Activated CD4-positive, alpha-beta T cell treated with anti-CD3 and anti-CD28 coated beads, Interleukin-2, amount 10 ng/mL, durations not matched to agents 7 days and 5 days (primary cell): ENCODE data around the gene TSACC. TPM values are rescaled to one million over a fixed set of nuclear protein-coding genes. Genes with fewer than 3 reads are reported as not detected.

Experiments used
- CTCF ChIA-PET: fragments of 350-600 bp; sonication (Branson Sonifier 250); formaldehyde crosslinking; loops from one replicate; lab custom pipeline; 2021; ENCODE audit warnings: antibody characterized with exemption; lab: Charles Lee
- POLR2A ChIA-PET: fragments of 350-600 bp; sonication (Branson Sonifier 250); formaldehyde crosslinking; loops from one replicate; lab custom pipeline; 2021; ENCODE audit warnings: antibody characterized with exemption; lab: Charles Lee
- DNase-seq: peaks from one replicate; pipeline ENCODE4 v3.0.0-alpha.2; 2020
- H3K27ac Mint-ChIP-seq: one replicate; pipeline ENCODE4 v1.8.0; 2021; ENCODE audit warnings: mild to moderate bottlenecking, moderate library complexity, mixed read lengths
- H3K27me3 Mint-ChIP-seq: one replicate; pipeline ENCODE4 v1.8.0; 2021; ENCODE audit warnings: mixed read lengths
- H3K36me3 Mint-ChIP-seq: one replicate; pipeline ENCODE4 v1.8.0; 2021; ENCODE audit warnings: low read depth, mixed read lengths
- H3K4me1 Mint-ChIP-seq: one replicate; pipeline ENCODE4 v1.8.0; 2021; ENCODE audit warnings: mixed read lengths
- H3K4me3 Mint-ChIP-seq: one replicate; pipeline ENCODE4 v1.8.0; 2021; ENCODE audit warnings: mild to moderate bottlenecking, moderate library complexity, mixed read lengths
- H3K9me3 Mint-ChIP-seq: one replicate; pipeline ENCODE4 v1.8.0; 2021; ENCODE audit warnings: mixed read lengths
- total RNA-seq, 2 experiments: library from RNA; stranded (reverse); gene quantifications; one replicate each; pipeline ENCODE4 v1.2.3, GENCODE V29; 2021

The TSACC gene
- total RNA-seq, 2 experiments from 2014 or later: 0.50 to 0.89 TPM

DNA sequence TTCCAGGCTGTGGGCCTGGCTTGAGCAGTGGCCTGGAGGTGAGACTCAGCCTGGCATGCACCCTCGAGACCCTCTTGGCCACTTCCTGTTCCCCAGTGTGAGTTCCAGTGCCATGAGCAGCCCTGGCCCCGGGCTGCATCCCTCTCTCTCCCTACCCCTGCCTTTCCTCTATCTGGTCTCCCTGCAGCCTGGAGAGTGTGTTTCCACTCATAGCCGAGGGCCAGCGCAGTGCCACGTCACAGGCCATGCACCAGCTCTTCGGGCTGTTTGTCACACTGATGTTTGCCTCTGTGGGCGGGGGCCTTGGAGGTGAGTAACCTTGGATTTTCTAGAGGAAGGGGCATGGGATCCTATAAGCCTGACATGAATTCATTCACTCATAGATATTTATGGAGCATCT, 44.2 kb downstream of the TSACC start:
- Mint-ChIP-seq H3K27me3 (peaks cover 11% of the 10 kb centered on the region), H3K4me3 (no peak overlapping the region), H3K36me3 (no peaks in the 10 kb centered on the region), H3K9me3 (no peaks in the 10 kb centered on the region), H3K27ac (no peak overlapping the region), H3K4me1 (peaks cover 4% of the 10 kb centered on the region)
- no peak for DNase-seq
- ChIA-PET POLR2A (no interaction called here), CTCF (interaction anchor here (0.6 to 1.3 kb wide), 3 partner anchors 63 to 247 kb away, joined by 4 read pairs; no protein-coding TSS in a partner anchor)

DNA sequence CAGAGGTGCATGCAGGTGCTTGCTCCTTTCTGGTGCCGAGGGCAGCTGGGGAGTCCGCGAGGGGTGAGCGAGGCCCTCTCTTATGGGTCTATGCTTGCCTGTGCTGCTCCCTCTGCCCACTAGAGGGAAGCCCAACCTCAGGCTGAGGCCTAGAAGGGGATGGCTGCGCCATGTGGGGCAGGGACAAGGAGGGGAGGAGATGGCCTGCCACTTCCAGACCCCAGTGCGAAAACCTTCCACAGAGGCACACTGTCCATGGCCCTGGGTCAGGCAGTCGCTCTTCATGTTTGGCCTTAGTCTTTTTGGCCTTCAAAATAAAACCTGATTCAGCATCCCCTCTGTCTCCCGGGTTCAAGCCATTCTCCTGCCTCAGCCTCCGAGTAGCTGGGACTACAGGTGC, 44.7 kb downstream of the TSACC start:
- H3K9me3 Mint-ChIP-seq: no peaks in the 10 kb centered on the region
- POLR2A ChIA-PET: no interaction called here
- H3K4me1 Mint-ChIP-seq: peaks cover 4% of the 10 kb centered on the region
- H3K36me3 Mint-ChIP-seq: no peaks in the 10 kb centered on the region
- peak; percentile 63 for DNase-seq
- H3K4me3 Mint-ChIP-seq: no peak overlapping the region
- no peak overlapping the region for H3K27ac Mint-ChIP-seq
- CTCF ChIA-PET: interaction anchor here (0.6 to 4.4 kb wide), 4 partner anchors 30 to 246 kb away, joined by 4 to 85 read pairs (median 9); no protein-coding TSS in a partner anchor
- H3K27me3 Mint-ChIP-seq: peaks cover 16% of the 10 kb centered on the region

DNA sequence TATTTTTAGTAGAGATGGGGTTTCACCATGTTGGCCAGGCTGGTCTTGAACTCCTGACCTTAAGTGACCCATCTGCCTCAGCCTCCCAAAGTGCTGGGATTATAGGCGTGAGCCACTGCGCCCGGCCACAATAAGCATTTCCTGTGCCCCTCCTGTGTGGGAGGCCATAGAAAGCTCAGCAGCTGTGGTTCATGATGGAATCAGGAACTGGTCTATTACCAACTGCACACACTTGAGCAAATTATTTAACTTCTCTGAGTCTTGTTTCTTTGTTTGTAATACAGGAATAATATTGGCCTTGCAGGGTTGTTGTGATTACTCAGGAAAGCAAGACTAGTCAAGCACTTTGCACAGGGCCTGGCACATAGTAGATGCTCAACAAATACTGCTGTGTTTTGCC, 45.7 kb downstream of the TSACC start:
- Mint-ChIP-seq H3K4me3 (no peak overlapping the region), H3K27me3 (peaks cover 23% of the 10 kb centered on the region), H3K4me1 (peaks cover 4% of the 10 kb centered on the region), H3K36me3 (no peaks in the 10 kb centered on the region), H3K27ac (no peak overlapping the region), H3K9me3 (no peaks in the 10 kb centered on the region)
- DNase-seq: no peak
- ChIA-PET CTCF (interaction anchor here (0.6 to 4.4 kb wide), 5 partner anchors 31 to 790 kb away, joined by 7 to 85 read pairs (median 26); no protein-coding TSS in a partner anchor), POLR2A (no interaction called here)

DNA sequence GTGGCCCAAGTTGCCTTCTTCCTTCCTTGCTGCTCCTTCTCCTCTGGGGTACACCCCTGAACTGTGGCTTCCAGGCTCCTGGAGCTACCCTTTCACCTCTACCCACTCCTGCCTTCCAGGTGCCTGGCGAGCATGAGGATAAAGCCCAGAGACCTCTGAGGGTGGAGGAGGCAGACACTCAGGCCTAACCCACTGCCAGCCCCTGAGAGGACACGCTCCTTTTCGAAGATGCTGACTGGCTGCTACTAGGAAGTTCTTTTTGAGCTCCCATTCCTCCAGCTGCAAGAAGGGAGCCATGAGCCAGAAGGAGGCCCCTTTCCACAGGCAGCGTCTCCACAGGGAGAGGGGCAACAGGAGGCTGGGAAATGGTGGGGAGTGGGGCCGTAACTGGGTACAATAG, 46.3 kb downstream of the TSACC start:
- H3K27ac Mint-ChIP-seq: no peak overlapping the region
- POLR2A ChIA-PET: no interaction called here
- peaks cover 4% of the 10 kb centered on the region for H3K4me1 Mint-ChIP-seq
- peaks cover 29% of the 10 kb centered on the region for H3K27me3 Mint-ChIP-seq
- CTCF ChIA-PET: interaction anchor here (0.6 to 4.4 kb wide), 12 partner anchors 8 to 791 kb away, joined by 3 to 85 read pairs (median 18); no protein-coding TSS in a partner anchor
- H3K9me3 Mint-ChIP-seq: no peaks in the 10 kb centered on the region
- no peaks in the 10 kb centered on the region for H3K36me3 Mint-ChIP-seq
- H3K4me3 Mint-ChIP-seq: no peak overlapping the region
- no peak for DNase-seq

DNA sequence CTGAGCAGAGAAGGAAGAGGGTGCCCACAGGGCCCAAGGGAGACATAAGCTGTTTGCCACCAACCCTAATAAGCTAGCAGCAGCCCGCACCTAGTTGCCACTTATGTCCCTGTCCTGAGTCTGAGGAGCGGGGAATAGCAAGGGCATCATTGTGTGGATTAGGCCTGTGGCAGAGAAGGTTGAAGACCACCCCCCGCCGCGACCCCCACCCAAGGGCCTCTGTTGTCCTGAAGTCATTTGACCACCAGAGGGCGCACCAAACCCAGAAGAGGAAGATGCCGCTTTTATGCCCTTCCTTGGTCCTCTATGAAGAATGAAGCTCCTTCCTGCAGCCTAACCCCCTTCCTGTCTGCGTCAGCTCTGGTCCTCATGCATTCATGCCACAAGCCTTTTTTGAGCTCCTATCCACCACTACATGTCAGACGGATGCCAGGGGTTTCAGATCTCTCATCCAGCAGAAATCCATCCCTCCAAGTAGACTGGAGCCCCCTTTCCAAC, 47.3 kb downstream of the TSACC start:
- Mint-ChIP-seq H3K4me3 (no peak overlapping the region), H3K27me3 (peaks cover 35% of the 10 kb centered on the region), H3K36me3 (no peaks in the 10 kb centered on the region), H3K9me3 (no peaks in the 10 kb centered on the region), H3K4me1 (peaks cover 4% of the 10 kb centered on the region), H3K27ac (no peak overlapping the region)
- ChIA-PET CTCF (interaction anchor here (0.6 to 4.4 kb wide), 61 partner anchors 9 to 343 kb away, joined by 3 to 85 read pairs (median 5); partner anchors contain the start of genes BCAN, HAPLN2, ISG20L2 and METTL25B), POLR2A (interaction anchor here (0.5 to 0.6 kb wide), 3 partner anchors 62 to 223 kb away, joined by 3 read pairs; no protein-coding TSS in a partner anchor)
- peak; percentile 84 for DNase-seq

DNA sequence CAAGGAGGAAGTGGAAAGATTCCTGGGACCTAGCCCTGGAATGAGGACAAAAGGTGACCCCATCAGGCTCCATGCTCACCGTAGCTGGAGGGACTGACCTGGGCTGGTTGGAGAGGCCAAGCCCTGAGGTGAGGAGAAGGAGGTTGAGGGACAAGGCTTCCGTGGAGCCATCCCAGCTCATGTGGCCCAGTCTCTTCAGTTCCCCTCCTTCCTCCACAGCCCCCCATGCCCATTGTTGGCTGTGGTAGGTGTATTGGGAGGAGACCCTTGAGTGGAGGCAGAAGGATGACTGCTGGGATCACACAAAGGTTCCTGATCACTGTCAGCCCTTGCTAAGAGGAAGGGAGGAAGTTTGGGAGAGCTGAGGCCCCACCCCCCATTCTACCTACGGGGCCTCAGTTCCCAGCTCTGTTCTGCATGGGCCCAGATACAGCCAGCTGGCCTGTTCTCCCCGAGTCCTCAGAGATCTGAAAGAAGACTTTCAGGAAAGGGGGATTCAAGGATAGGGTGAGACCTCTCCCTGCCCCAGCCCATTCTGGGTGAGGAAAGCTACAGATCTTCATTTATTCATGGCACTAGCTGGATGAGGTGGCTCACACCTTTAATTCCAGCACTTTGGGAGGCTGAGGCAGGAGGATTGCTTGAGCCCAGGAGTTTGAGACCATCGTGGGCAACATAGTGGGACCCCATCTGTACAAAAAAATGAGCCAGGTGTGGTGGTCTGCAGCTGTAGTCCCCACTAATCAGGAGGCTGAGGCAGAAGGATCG, 48.0 kb downstream of the TSACC start:
- Mint-ChIP-seq H3K4me3 (no peak overlapping the region), H3K27me3 (peaks cover 35% of the 10 kb centered on the region), H3K27ac (no peak overlapping the region), H3K36me3 (no peaks in the 10 kb centered on the region), H3K9me3 (no peaks in the 10 kb centered on the region), H3K4me1 (peaks cover 4% of the 10 kb centered on the region)
- CTCF ChIA-PET: interaction anchor here (0.6 to 4.4 kb wide), 59 partner anchors 8 to 342 kb away, joined by 3 to 85 read pairs (median 5); partner anchors contain the start of genes BCAN, HAPLN2, ISG20L2 and METTL25B
- POLR2A ChIA-PET: interaction anchor here (0.6 kb wide), 1 partner anchor 62 kb away, joined by 3 read pairs; no protein-coding TSS in a partner anchor
- no peak for DNase-seq

DNA sequence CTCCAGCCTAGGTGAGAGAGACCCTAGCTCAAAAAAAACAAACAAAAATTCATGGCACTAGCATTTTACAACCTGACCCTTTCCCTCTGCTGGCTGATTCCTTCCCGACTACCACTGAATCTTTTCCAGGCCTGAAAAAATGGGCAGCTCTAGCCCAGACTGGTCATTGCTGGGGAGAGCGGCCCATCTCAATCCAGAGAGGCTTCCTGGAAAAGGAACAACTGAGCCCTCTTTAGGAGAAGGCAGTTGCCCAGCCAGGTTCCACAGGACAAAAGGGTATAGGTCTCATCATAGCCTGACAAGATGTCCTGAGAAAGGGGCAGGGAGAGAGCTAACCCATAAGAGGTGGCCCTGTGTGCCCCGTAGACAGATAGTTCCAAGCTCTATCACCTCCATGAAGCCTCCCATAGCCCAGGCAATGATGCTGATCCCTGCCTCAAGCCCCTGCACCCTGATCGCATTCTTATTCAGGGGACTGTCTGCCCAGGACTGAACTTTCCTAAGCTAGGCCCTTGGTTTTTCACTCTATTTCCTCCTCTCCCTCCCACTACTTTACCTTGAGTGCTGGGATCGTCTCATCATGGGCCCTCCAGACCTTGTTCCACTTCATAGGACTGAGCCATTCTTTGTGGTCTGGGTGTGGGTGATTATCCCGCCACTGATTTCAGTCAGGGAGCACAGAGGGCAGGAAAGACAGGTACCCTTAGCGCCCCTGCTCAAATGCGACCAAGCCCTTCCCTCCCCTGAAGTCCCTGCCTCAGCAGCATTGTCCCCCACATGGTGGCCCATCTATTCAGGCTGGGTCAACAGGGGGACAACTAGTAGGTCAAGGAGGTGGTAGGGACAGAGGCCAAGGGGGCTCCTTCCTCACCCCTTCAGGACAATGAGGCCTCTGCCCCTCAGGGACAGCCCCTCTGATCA, 48.9 kb downstream of the TSACC start:
- no peak overlapping the region for H3K4me3 Mint-ChIP-seq
- ChIA-PET POLR2A (no interaction called here), CTCF (interaction anchor here (0.8 to 4.4 kb wide), 13 partner anchors 13 to 221 kb away, joined by 3 to 85 read pairs (median 9); no protein-coding TSS in a partner anchor)
- no peaks in the 10 kb centered on the region for H3K9me3 Mint-ChIP-seq
- H3K27ac Mint-ChIP-seq: no peak overlapping the region
- H3K4me1 Mint-ChIP-seq: peaks cover 4% of the 10 kb centered on the region
- H3K27me3 Mint-ChIP-seq: peaks cover 35% of the 10 kb centered on the region
- H3K36me3 Mint-ChIP-seq: no peaks in the 10 kb centered on the region
- no peak for DNase-seq

DNA sequence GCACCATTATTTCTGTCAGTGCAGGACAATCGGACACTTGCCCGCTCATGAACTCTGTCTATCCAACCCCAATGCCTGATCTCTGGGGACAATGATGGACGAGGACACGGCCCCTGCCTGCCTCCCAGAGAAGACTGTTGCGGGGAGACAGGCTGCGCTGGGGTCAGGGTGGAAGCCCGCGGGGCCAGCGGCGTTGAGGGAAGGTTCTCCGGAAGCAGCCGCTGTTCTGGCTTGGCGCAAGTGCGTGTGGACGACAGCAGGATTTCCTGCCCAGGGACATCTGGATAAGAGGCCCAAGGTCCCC, 49.5 kb downstream of the TSACC start:
- H3K4me1 Mint-ChIP-seq: peaks cover 4% of the 10 kb centered on the region
- H3K4me3 Mint-ChIP-seq: no peak overlapping the region
- ChIA-PET POLR2A (no interaction called here), CTCF (no interaction called here)
- no peaks in the 10 kb centered on the region for H3K9me3 Mint-ChIP-seq
- H3K27me3 Mint-ChIP-seq: peaks cover 35% of the 10 kb centered on the region
- no peak for DNase-seq
- H3K27ac Mint-ChIP-seq: no peak overlapping the region
- H3K36me3 Mint-ChIP-seq: no peaks in the 10 kb centered on the region

DNA sequence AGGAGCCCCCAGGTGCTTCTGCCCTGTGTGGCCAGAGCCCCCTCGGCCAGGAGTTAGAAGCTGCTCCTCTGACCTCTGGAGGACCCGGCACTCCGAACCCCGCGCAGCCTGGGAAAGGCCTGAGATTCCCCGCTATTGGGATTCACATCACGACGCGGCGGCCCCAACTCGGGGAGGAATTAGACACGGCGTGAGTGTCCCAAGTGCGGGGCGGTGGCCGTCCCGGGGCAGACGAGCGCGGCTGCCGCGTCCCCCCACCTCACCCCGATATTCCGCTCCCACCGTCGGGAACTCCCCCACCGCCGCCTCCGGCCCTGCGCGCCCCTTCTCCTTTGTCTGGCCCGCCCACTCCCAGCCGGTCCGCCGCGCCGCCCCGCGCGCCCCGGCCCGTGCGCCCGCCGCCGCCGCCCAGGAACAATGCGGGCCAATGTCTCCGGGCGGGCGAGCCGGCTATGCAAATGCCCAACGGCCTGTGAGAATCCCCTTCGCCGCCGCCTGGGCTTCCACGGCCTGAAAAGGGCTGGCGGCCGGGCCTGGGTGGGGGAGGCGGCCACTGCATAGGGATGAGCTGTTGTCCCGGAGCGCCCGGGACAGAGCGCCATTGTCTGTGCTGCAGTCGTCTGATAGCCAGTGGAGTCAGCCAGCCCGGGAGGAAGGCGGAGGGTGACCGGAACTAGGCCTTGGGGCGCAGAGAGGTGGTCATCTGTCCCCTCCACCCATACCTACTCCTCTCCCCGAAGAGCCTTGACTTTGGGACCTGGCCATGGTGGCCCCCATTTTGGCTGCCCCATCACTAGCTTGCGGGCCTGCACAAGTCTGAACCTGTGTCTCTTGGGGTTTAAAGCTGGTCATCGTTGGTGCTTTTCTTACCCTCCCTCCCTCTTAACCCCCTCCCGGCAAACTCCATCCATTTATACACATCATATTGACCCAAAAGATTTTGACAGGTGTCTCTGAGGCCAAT, 50.1 kb downstream of the TSACC start:
- DNase-seq: no peak
- Mint-ChIP-seq H3K27me3 (peaks cover 35% of the 10 kb centered on the region), H3K4me1 (peaks cover 4% of the 10 kb centered on the region), H3K36me3 (no peaks in the 10 kb centered on the region), H3K27ac (no peak overlapping the region), H3K4me3 (no peak overlapping the region), H3K9me3 (no peaks in the 10 kb centered on the region)
- ChIA-PET CTCF (interaction anchor here (1.0 to 1.2 kb wide), 2 partner anchors 26 to 58 kb away, joined by 3 to 4 read pairs; no protein-coding TSS in a partner anchor), POLR2A (interaction anchor here (0.7 kb wide), 1 partner anchor 49 kb away, joined by 3 read pairs; no protein-coding TSS in a partner anchor)

DNA sequence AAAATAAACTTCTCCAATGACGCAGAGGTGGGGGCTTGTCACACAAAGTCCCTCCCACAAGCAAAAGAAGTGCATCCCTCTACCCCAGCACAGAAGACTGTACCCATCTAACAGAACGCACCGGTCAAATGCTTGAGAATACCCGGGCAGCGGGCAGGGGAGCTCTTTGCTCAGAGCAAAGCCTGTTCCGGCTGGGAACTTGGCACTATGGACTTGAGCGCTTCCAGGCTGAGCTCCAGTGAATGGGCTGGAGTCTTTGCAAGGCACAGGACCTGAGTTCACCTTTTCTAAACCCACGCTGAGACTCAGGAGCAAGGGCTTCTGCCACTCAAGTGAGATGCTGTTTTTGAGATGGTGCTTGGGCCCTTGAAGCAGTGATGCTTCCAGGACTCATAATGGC, 51.0 kb downstream of the TSACC start:
- no peak for DNase-seq
- H3K36me3 Mint-ChIP-seq: no peaks in the 10 kb centered on the region
- ChIA-PET CTCF (interaction anchor here (1.0 to 1.3 kb wide), 3 partner anchors 25 to 57 kb away, joined by 3 to 4 read pairs (median 4); no protein-coding TSS in a partner anchor), POLR2A (interaction anchor here (0.7 kb wide), 1 partner anchor 48 kb away, joined by 3 read pairs; no protein-coding TSS in a partner anchor)
- H3K27me3 Mint-ChIP-seq: peaks cover 35% of the 10 kb centered on the region
- no peak overlapping the region for H3K27ac Mint-ChIP-seq
- H3K4me1 Mint-ChIP-seq: peaks cover 4% of the 10 kb centered on the region
- no peaks in the 10 kb centered on the region for H3K9me3 Mint-ChIP-seq
- H3K4me3 Mint-ChIP-seq: no peak overlapping the region
